Thyroid gland (tissue), 4 donors: ENCODE results near the gene FAM153A. TPM values are rescaled to one million over a fixed set of nuclear protein-coding genes. Genes with fewer than 3 reads are reported as not detected.
"Not testable (repeated sequence)": the region's sequence is repeated elsewhere in the genome, so short reads cannot be mapped to it uniquely, and the experiment has no call there.

Experiments used
- DNase-seq, 2 donors: peaks; one replicate each; pipeline ENCODE4 v3.0.0-alpha.2; 2019
- H3K27ac ChIP-seq, 3 donors: fragments of 200-600 bp; sonication (generic); 1 replicate in 2 of 3; 2 replicates in 1 of 3; pipeline ENCODE4 v1.5.1; 2016 to 2019; ENCODE audit warnings: mild to moderate bottlenecking in 1 of 3, moderate library complexity in 1 of 3
- H3K27me3 ChIP-seq: fragments of 200-600 bp; sonication (generic); one replicate; pipeline ENCODE4 v1.5.1; 2019
- H3K36me3 ChIP-seq, 2 donors: fragments of 200-600 bp; sonication (generic); one replicate each; pipeline ENCODE4 v1.5.1; 2016 to 2019
- H3K4me1 ChIP-seq, 2 donors: fragments of 200-600 bp; sonication (generic); one replicate each; pipeline ENCODE4 v1.5.1; 2017 to 2019
- H3K4me3 ChIP-seq, 3 donors: fragments of 200-600 bp; sonication (generic); replicated peaks in 1 of 3; 1 replicate in 2 of 3; 2 replicates in 1 of 3; pipeline ENCODE4 v1.5.1; 2016; ENCODE audit warnings: mild to moderate bottlenecking in 1 of 3
- H3K9me3 ChIP-seq: fragments of 200-600 bp; sonication (generic); one replicate; pipeline ENCODE4 v1.5.1; 2017
- whole genome bisulfite sequencing, 2 donors: methylation state at CpG; one replicate each; pipeline ENCODE4 v1.1.5; 2017; 5-methylcytosine and 5-hydroxymethylcytosine counted together
- intact Hi-C: fragments of 100-400 bp; cut with DNase I; formaldehyde crosslinking; loops from one replicate; pipeline ENCODE4 v1.15.1; 2023
- total RNA-seq, 4 donors: library from RNA; depleted of rRNA; stranded (reverse); fragments of >200 nt; gene quantifications; one replicate each; pipeline ENCODE4 v1.2.3, GENCODE V29; 2016

Gene FAM153A
- total RNA-seq, 4 donors from 2014 or later: 0.46 to 11.4 (median 2.1) TPM

DNA sequence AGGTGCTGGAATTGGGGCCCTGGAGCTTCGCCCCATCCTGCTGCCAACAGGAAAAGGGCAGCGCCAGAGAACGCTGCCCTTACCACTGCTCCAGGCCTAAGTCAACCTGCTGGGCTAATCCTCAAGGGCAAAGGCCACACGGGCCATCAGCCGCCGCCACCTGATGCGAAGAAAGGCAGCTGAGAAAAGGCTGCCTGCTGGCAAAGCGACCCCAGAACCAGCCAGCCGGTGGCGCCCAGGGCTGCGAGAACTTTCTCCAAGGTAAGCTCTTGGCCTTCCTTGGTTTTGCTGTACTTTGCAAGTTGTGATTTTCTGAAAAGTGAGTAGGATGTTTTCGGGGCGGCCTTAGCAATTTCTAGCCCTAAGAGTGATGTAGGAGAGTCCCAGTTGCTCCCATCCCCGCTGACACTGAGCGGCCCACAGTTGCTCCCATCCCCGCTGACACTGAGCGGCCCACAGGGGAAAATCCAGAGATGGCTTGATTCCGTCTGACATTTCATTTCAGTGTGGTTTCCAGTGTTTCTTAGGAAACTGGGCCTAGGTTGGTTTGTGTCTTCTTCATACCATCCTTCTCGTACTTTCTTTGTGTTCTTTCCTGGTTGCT lies 15.6 kb upstream of the FAM153A start:
- DNase-seq, H3K27ac ChIP-seq, H3K36me3 ChIP-seq, H3K4me1 ChIP-seq, intact Hi-C loops, H3K4me3 ChIP-seq, H3K9me3 ChIP-seq, H3K27me3 ChIP-seq: not testable (repeated sequence)
- WGBS, 2 donors: 75% methylated on average over 4 of the region's 19 CpGs; no CpG with 5 or more reads in 1 of the 2 donors

GRCh38 chr5:177793272-177793671 lies 10.6 kb upstream of the FAM153A start:
- 87 to 88% methylated on average over 4 to 5 of the region's 9 CpGs for WGBS, 2 donors
- H3K36me3 ChIP-seq, H3K4me3 ChIP-seq, H3K9me3 ChIP-seq, H3K27me3 ChIP-seq, H3K27ac ChIP-seq, DNase-seq, H3K4me1 ChIP-seq, intact Hi-C loops: not testable (repeated sequence)

GRCh38 chr5:177791649-177792048 lies 8.9 kb upstream of the FAM153A start:
- H3K4me3 ChIP-seq, H3K27me3 ChIP-seq, H3K9me3 ChIP-seq, H3K36me3 ChIP-seq, H3K4me1 ChIP-seq, DNase-seq, intact Hi-C loops, H3K27ac ChIP-seq: not testable (repeated sequence)
- WGBS, 2 donors: 82% methylated on average over 3 of the region's 12 CpGs; no CpG with 5 or more reads in 1 of the 2 donors

GRCh38 chr5:177782169-177782568 lies 530 bp downstream of the FAM153A start:
- H3K27ac ChIP-seq, H3K27me3 ChIP-seq, H3K4me3 ChIP-seq, H3K36me3 ChIP-seq, H3K9me3 ChIP-seq, H3K4me1 ChIP-seq, intact Hi-C loops, DNase-seq: not testable (repeated sequence)
- WGBS, 2 donors: 91% methylated on average over 9 of the region's 23 CpGs; no CpG with 5 or more reads in 1 of the 2 donors

DNA sequence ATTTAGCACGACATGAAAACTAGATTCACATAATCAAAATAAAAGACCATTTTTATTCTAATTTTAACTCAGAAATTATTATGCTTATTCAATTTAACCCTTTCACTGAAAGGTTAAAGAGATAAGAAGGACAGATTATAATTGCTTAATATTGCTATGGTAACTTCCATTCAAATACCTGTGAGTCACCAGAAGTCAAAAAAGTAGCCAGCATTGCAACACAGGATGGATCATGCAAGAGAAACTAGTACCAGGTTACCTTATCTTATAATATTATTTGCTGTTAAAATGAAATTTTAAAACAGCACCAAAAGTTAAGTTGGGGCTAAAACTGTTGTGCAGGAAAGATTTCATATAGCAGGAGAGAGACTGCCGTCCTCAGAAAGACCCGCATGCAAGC lies 11.5 kb downstream of the FAM153A start:
- WGBS, 2 donors: 93 to 96% methylated on average over 1 of the region's 3 CpGs
- H3K4me3 ChIP-seq, H3K27ac ChIP-seq, intact Hi-C loops, H3K4me1 ChIP-seq, H3K27me3 ChIP-seq, H3K9me3 ChIP-seq, DNase-seq, H3K36me3 ChIP-seq: not testable (repeated sequence)

DNA sequence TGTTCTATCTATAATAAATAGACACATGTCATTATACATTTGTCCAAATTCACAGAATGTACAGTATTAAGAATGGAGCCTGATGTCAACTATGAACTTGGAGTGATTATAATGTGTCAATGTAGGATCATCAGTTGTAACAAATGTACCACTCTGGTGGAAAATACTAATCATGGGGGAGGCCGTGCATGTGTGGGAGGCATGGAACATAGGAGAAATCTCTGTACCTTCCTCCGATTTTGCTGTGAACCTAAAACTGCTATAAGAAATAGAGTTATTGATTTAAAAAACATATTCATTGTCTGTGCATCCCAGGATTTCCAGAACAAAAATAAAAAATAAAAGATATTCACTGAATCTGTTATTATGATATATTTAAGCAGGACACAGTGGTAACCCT lies 12.1 kb downstream of the FAM153A start:
- H3K27me3 ChIP-seq, H3K27ac ChIP-seq, H3K36me3 ChIP-seq, DNase-seq, intact Hi-C loops, H3K4me1 ChIP-seq, H3K9me3 ChIP-seq, H3K4me3 ChIP-seq: not testable (repeated sequence)
- 90 to 92% methylated on average over 2 of the region's 2 CpGs for WGBS, 2 donors

DNA sequence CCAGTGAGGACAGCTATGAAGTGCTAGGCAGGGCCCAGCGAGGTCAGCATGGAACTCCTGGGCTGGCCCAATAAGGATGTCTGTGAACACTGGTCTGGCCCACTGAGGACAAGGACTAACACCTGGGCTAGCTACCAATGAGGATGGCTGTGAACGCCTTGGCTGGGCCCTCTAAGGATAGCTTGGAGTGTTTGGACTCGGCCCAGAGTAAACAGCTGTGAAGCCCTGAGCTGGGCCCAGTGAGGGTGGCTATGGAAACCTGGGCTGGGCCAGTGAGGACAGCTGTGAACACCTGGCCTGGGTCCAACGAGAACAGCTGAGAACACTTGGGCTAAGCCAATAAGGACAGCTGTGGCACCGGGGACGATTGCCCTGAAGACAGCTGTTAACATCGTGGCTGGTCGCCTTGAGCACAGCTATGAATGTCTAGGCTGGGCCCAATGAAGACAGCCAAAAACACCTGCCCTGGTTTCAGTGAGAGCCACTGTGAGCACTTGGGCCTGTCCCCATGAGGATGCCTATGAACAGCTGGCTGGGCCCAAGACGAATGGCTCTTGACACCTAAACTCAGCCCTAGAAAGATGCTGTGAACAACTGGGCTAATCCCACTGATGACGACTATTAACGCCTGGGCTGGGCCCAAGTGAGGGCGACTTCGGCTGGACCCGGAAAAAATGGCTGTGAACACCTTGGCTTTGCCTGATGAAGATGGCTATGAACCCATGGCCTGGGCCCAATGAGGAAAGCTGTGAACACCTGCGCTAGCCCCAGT lies 18.8 kb downstream of the FAM153A start:
- intact Hi-C loops, H3K36me3 ChIP-seq, H3K9me3 ChIP-seq, H3K27me3 ChIP-seq, H3K4me1 ChIP-seq, DNase-seq, H3K27ac ChIP-seq, H3K4me3 ChIP-seq: not testable (repeated sequence)
- WGBS, 2 donors: no CpG with 5 or more reads among the region's 15 CpGs

DNA sequence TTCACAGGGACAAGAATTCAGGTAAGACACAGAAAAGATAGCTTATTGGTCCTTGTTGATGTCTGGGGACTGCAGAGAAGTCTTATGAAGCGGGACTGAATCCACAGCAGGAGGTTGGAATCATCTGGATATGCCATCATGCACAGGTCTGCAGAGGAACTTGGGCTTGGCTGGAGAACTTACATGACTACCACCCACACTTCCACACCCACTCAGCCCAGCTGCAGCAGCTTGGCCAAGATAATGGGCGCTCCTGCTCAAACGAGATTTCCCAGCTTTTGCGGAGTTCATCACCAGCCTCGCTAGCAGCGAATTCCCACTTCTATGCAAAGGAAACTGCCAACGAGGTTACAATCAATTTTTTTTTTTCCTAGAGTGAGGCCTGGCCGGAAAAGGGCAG lies 21.7 kb downstream of the FAM153A start:
- not testable (repeated sequence) for DNase-seq

GRCh38 chr5:177747354-177747753 lies 35.3 kb downstream of the FAM153A start:
- intact Hi-C loops, H3K27ac ChIP-seq, H3K27me3 ChIP-seq, H3K36me3 ChIP-seq, DNase-seq, H3K9me3 ChIP-seq, H3K4me1 ChIP-seq, H3K4me3 ChIP-seq: not testable (repeated sequence)
- 60 to 82% methylated on average over 1 to 2 of the region's 2 CpGs for WGBS, 2 donors

More for the DNA sequence above, 21.7 kb downstream of the FAM153A start:
- H3K27me3 ChIP-seq, H3K4me1 ChIP-seq, H3K27ac ChIP-seq, H3K9me3 ChIP-seq, H3K4me3 ChIP-seq, H3K36me3 ChIP-seq, intact Hi-C loops: not testable (repeated sequence)
- WGBS, 2 donors: 84 to 86% methylated on average over 7 of the region's 8 CpGs

- H3K27ac ChIP-seq, H3K9me3 ChIP-seq, H3K4me3 ChIP-seq, H3K4me1 ChIP-seq, H3K27me3 ChIP-seq, intact Hi-C loops, H3K36me3 ChIP-seq, DNase-seq: not testable (repeated sequence)
- 42% methylated on average over 4 of the region's 7 CpGs; no CpG with 5 or more reads in 1 of the 2 donors for WGBS, 2 donors
Observed at GRCh38 chr5:177724858-177725257, 57.8 kb downstream of the FAM153A start.

DNA sequence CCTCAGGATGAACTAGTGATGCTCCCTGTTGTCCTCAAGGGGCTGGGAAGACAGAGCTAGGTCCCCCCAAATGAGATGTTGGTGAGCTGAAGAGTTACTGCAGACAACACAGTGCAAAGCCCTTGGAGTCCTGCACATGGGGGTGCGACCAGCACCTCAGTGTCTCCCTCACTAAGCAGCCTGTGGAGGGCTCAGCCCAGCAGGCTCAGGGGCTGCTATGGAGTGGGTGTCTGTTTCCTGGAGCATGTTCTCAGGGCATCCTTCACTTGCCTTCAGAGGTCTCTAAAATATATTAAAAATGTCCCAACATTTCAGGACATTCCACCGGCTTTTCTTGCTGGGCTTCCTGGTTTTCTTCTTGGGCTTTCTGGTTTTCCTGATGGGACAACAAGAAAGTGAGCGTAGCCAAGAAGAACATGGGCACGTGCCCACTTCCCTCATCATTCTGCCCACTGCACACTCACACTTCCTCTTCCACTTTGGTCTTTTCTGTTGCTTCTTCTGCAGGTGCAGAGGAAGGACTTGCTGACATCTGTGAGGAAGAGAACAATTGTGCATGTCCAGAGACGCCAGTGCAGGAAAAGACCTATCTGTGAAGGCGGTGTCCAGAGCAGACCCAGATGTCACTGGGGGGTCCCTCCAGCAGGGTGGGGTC lies 58.7 kb downstream of the FAM153A start:
- H3K4me3 ChIP-seq, DNase-seq, H3K4me1 ChIP-seq, intact Hi-C loops, H3K36me3 ChIP-seq, H3K27ac ChIP-seq, H3K27me3 ChIP-seq, H3K9me3 ChIP-seq: not testable (repeated sequence)
- no CpG with 5 or more reads among the region's 6 CpGs for WGBS, 2 donors

- 38 to 75% methylated on average over 1 to 2 of the region's 8 CpGs for WGBS, 2 donors
Observed at GRCh38 chr5:177722829-177723228, 59.9 kb downstream of the FAM153A start.

GRCh38 chr5:177719989-177720388 lies 62.7 kb downstream of the FAM153A start:
- H3K9me3 ChIP-seq, H3K27ac ChIP-seq, intact Hi-C loops, H3K4me3 ChIP-seq, DNase-seq, H3K36me3 ChIP-seq, H3K4me1 ChIP-seq, H3K27me3 ChIP-seq: not testable (repeated sequence)
- WGBS, 2 donors: no CpG with 5 or more reads among the region's 8 CpGs

More at GRCh38 chr5:177722829-177723228, 59.9 kb downstream of the FAM153A start:
- H3K4me1 ChIP-seq, H3K27me3 ChIP-seq, H3K4me3 ChIP-seq, H3K9me3 ChIP-seq, H3K27ac ChIP-seq, intact Hi-C loops, H3K36me3 ChIP-seq, DNase-seq: not testable (repeated sequence)
